Calu3 (cell line): ENCODE measurements around the gene PCDHA7. TPM values are rescaled to one million over a fixed set of nuclear protein-coding genes. Genes with fewer than 3 reads are reported as not detected.

Source experiments
- BruUV-seq: library from RNA; stranded (reverse); fragments of 400-500 nt; replicated peaks from 2 replicates; lab custom pipeline; 2021; lab: Mats Ljungman, UMichigan
- CTCF ChIA-PET: fragments of 300-600 bp; sonication (Branson Sonifier 250); formaldehyde crosslinking; loops from one replicate; lab custom pipeline; 2022; ENCODE audit warnings: antibody characterized with exemption; lab: Charles Lee
- DNase-seq: peaks from one replicate; pipeline ENCODE4 v3.0.0; 2022
- H3K27ac Mint-ChIP-seq: one replicate; pipeline ENCODE4 v1.8.0; 2022; ENCODE audit warnings: mixed read lengths; ENCODE audit not compliant: unreplicated experiment
- H3K27me3 Mint-ChIP-seq: one replicate; pipeline ENCODE4 v1.8.0; 2022; ENCODE audit warnings: mixed read lengths; ENCODE audit not compliant: unreplicated experiment
- H3K36me3 Mint-ChIP-seq: one replicate; pipeline ENCODE4 v1.8.0; 2022; ENCODE audit warnings: mild to moderate bottlenecking, moderate library complexity, mixed read lengths; ENCODE audit not compliant: insufficient read depth, unreplicated experiment
- H3K4me1 Mint-ChIP-seq: one replicate; pipeline ENCODE4 v1.8.0; 2022; ENCODE audit warnings: mild to moderate bottlenecking, low read depth, mixed read lengths; ENCODE audit not compliant: unreplicated experiment
- H3K4me3 Mint-ChIP-seq: one replicate; pipeline ENCODE4 v1.8.0; 2022; ENCODE audit warnings: mild to moderate bottlenecking, low read depth, moderate library complexity, mixed read lengths; ENCODE audit not compliant: unreplicated experiment
- H3K9me3 Mint-ChIP-seq: one replicate; pipeline ENCODE4 v1.8.0; 2022; ENCODE audit warnings: low read depth, mixed read lengths; ENCODE audit not compliant: unreplicated experiment
- CTCF ChIP-seq: fragments of 200-600 bp; IDR thresholded peaks from one replicate; pipeline ENCODE4 v1.8.0; 2022; ENCODE audit warnings: antibody characterized with exemption; ENCODE audit not compliant: unreplicated experiment
- intact Hi-C: fragments of 100-400 bp; cut with micrococcal nuclease; formaldehyde crosslinking; loops from one replicate; pipeline ENCODE4 v1.10.0; 2022; ENCODE audit not compliant: unreplicated experiment
- total RNA-seq: library from RNA; stranded (reverse); gene quantifications from 2 replicates; pipeline ENCODE4 v1.2.3, GENCODE V29; 2022

The PCDHA7 gene
- total RNA-seq, 1 experiment from 2014 or later = 1.2 TPM

- no peaks in the 10 kb centered on the region for H3K36me3 Mint-ChIP-seq
- no peaks in the 10 kb centered on the region for H3K27me3 Mint-ChIP-seq
- DNase-seq = no peak
- no TSS peak for BruUV-seq
- intact Hi-C loops = no loop called here
- H3K27ac Mint-ChIP-seq = no peak overlapping the region
- CTCF ChIA-PET = interaction anchor here (0.5 kb wide), 1 partner anchor 698 kb away, joined by 3 read pairs; no protein-coding TSS in a partner anchor
- no peak overlapping the region for H3K4me3 Mint-ChIP-seq
- no peaks in the 10 kb centered on the region for H3K4me1 Mint-ChIP-seq
- TF ChIP-seq CTCF = no peak
- peaks cover 4% of the 10 kb centered on the region for H3K9me3 Mint-ChIP-seq
Measured at GRCh38 chr5:140862441-140863295, 28.6 kb downstream of the PCDHA7 start.

GRCh38 chr5:140868721-140869554, 34.9 kb downstream of the PCDHA7 start, which contains the start of gene PCDHA11:
TSS of gene PCDHA11 (plus strand) at chr5:140868957. CDS start at chr5:140869104, 147 bp downstream.
- peak; percentile 20 for DNase-seq
- intact Hi-C loops = loop anchor here (1.0 kb wide), 1 partner anchor 172 kb away; no protein-coding TSS in a partner anchor
- BruUV-seq = no TSS peak
- Mint-ChIP-seq H3K4me1 (no peaks in the 10 kb centered on the region), H3K27ac (no peak within 1 kb of the TSS), H3K27me3 (no peaks in the 10 kb centered on the region), H3K36me3 (no peaks in the 10 kb centered on the region), H3K9me3 (peaks cover 6% of the 10 kb centered on the region), H3K4me3 (no peak within 1 kb of the TSS)
- CTCF ChIA-PET = interaction anchor here (0.5 kb wide), 1 partner anchor 1404 kb away, joined by 4 read pairs; no protein-coding TSS in a partner anchor
- no peak for TF ChIP-seq CTCF

GRCh38 chr5:140869555-140869886, 35.5 kb downstream of the PCDHA7 start:
- no TSS peak for BruUV-seq
- CTCF ChIA-PET = no interaction called here
- no peaks in the 10 kb centered on the region for H3K36me3 Mint-ChIP-seq
- H3K27ac Mint-ChIP-seq = no peak overlapping the region
- intact Hi-C loops = no loop called here
- H3K4me1 Mint-ChIP-seq = no peaks in the 10 kb centered on the region
- DNase-seq = no peak
- TF ChIP-seq CTCF = no peak
- peaks cover 4% of the 10 kb centered on the region for H3K9me3 Mint-ChIP-seq
- H3K4me3 Mint-ChIP-seq = no peak overlapping the region
- no peaks in the 10 kb centered on the region for H3K27me3 Mint-ChIP-seq
